Gastrocnemius medialis (tissue), 4 donors: ENCODE data around the gene SPRING1.

Experiments used
- POLR2A ChIP-seq, 2 donors: fragments of 450-650 bp; IDR thresholded peaks; one replicate each; pipeline ENCODE4 v1.6.1; 2017; ENCODE audit warnings: antibody characterized with exemption in 2 of 2, mild to moderate bottlenecking in 2 of 2, moderate library complexity in 2 of 2
- TF ChIP-seq, protein P1 (sequence below), 5 experiments: fragments of 450-650 bp in 3 of 5; fragments of 200-600 bp in 2 of 5; sonication (generic) in 2 of 5; IDR thresholded peaks in 4 of 5; conservative IDR thresholded peaks in 1 of 5; 1 replicate in 4 of 5; 2 replicates in 1 of 5; pipeline ENCODE4 v1.5.1; 2016 to 2019; ENCODE audit warnings: antibody characterized with exemption in 5 of 5, mild to moderate bottlenecking in 3 of 5, moderate library complexity in 3 of 5

DNA sequence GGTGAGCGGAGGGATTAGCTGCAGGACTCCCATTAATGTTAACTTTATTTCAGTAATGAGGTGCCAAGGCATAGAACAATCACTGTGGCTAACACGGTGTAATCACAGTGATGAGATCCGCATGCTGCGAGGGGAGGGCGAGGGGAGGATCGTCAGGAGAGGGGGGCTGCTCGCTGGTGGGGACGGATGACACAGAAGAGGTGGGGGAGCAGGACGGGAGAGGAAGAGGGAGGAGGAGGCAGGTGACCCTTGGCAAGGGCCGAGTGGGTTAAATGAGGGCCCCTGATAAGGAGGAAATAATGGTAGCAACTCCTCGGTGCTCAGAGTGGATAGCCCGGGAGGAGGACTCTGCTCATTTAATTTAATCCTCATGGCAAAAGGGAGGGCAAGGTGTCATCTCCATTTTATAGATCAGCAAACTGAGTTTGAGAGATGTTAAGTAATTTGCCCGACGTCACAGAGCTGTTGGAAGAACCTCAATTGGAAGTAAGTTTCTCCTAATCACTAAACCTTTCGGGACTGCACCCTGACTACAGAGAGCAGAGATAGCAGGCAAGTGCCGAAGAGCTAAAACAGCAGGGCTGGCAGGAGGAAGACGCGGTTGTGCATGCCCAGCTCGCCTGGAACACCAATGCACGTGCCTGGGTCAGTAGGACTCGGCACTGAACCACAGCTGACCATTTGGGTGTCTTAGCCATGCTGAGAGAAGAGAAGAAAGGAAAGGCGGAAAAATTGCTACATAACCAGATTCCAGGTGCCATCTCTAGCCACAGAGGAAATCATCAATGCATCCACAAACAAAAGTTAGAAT is 43.0 kb downstream of the SPRING1 start:
- TF ChIP-seq, protein P1, sequence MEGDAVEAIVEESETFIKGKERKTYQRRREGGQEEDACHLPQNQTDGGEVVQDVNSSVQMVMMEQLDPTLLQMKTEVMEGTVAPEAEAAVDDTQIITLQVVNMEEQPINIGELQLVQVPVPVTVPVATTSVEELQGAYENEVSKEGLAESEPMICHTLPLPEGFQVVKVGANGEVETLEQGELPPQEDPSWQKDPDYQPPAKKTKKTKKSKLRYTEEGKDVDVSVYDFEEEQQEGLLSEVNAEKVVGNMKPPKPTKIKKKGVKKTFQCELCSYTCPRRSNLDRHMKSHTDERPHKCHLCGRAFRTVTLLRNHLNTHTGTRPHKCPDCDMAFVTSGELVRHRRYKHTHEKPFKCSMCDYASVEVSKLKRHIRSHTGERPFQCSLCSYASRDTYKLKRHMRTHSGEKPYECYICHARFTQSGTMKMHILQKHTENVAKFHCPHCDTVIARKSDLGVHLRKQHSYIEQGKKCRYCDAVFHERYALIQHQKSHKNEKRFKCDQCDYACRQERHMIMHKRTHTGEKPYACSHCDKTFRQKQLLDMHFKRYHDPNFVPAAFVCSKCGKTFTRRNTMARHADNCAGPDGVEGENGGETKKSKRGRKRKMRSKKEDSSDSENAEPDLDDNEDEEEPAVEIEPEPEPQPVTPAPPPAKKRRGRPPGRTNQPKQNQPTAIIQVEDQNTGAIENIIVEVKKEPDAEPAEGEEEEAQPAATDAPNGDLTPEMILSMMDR (IDR thresholded peaks at IDR 0.05 in 4 of 5, conservative IDR thresholded peaks at IDR 0.05 in 1 of 5), result no peak
- no peak for TF ChIP-seq POLR2A (IDR thresholded peaks at IDR 0.05)
